H9 (cell line): ENCODE results near the gene RWDD4. TPM values are rescaled to one million over a fixed set of nuclear protein-coding genes. Genes with fewer than 3 reads are reported as not detected.

Experiments used
- DNase-seq: peaks from one replicate; pipeline ENCODE4 v3.0.0-alpha.2; 2017
- H2AFZ ChIP-seq: one replicate; pipeline ENCODE4 v1.6.1; 2013; ENCODE audit warnings: mild to moderate bottlenecking, low read length, control low read depth, moderate library complexity
- H2AK5ac ChIP-seq: 2 replicates; pipeline ENCODE4 v1.6.1; 2013; ENCODE audit warnings: low read length, control low read depth, mixed read lengths; ENCODE audit not compliant: insufficient read length
- H2BK120ac ChIP-seq: one replicate; pipeline ENCODE4 v1.6.1; 2013; ENCODE audit warnings: low read depth, mild to moderate bottlenecking, low read length, control low read depth, inconsistent platforms; ENCODE audit not compliant: poor library complexity, severe bottlenecking
- H2BK12ac ChIP-seq: 2 replicates; pipeline ENCODE4 v1.6.1; 2013; ENCODE audit warnings: low read length, control low read depth, mixed read lengths, low read depth; ENCODE audit not compliant: insufficient read length
- H2BK15ac ChIP-seq: 2 replicates; pipeline ENCODE4 v1.6.1; 2013; ENCODE audit warnings: low read depth, low read length, control low read depth
- H2BK20ac ChIP-seq: one replicate; pipeline ENCODE4 v1.6.1; 2013; ENCODE audit warnings: low read depth, mild to moderate bottlenecking, low read length, control low read depth, inconsistent platforms; ENCODE audit not compliant: poor library complexity, severe bottlenecking
- H2BK5ac ChIP-seq: 2 replicates; pipeline ENCODE4 v1.6.1; 2013; ENCODE audit warnings: low read length, control low read depth, mixed read lengths; ENCODE audit not compliant: insufficient read length
- H3K14ac ChIP-seq: 2 replicates; pipeline ENCODE4 v1.6.1; 2013; ENCODE audit warnings: low read length, control low read depth; ENCODE audit not compliant: insufficient read depth
- H3K18ac ChIP-seq: 2 replicates; pipeline ENCODE4 v1.6.1; 2013; ENCODE audit warnings: low read depth, mild to moderate bottlenecking, mixed read lengths, low read length, control low read depth; ENCODE audit not compliant: insufficient read length
- H3K23ac ChIP-seq: 2 replicates; pipeline ENCODE4 v1.6.1; 2013; ENCODE audit warnings: low read length, control low read depth, mixed read lengths, low read depth; ENCODE audit not compliant: insufficient read length
- H3K23me2 ChIP-seq: 2 replicates; pipeline ENCODE4 v1.6.1; 2013; ENCODE audit warnings: low read depth, mild to moderate bottlenecking, mixed read lengths, low read length, control low read depth; ENCODE audit not compliant: insufficient read length, poor library complexity, severe bottlenecking
- H3K27ac ChIP-seq: 2 replicates; pipeline ENCODE4 v1.5.1; 2013; ENCODE audit warnings: low read length, control low read depth, mixed read lengths, low read depth; ENCODE audit not compliant: insufficient read length
- H3K27me3 ChIP-seq: 2 replicates; pipeline ENCODE4 v1.6.1; 2013; ENCODE audit warnings: low read length, control low read depth, inconsistent platforms; ENCODE audit not compliant: insufficient read depth
- H3K4ac ChIP-seq: 2 replicates; pipeline ENCODE4 v1.6.1; 2013; ENCODE audit warnings: low read depth, mild to moderate bottlenecking, control low read depth, inconsistent platforms, low read length, moderate library complexity
- H3K4me1 ChIP-seq: 2 replicates; pipeline ENCODE4 v1.6.1; 2013; ENCODE audit warnings: low read length, control low read depth, inconsistent platforms; ENCODE audit not compliant: insufficient read depth
- H3K4me2 ChIP-seq: 2 replicates; pipeline ENCODE4 v1.6.1; 2013; ENCODE audit warnings: low read length, control low read depth, mixed read lengths; ENCODE audit not compliant: insufficient read length, insufficient read depth
- H3K56ac ChIP-seq: 2 replicates; pipeline ENCODE4 v1.6.1; 2013; ENCODE audit warnings: low read depth, mild to moderate bottlenecking, mixed read lengths, low read length, control low read depth; ENCODE audit not compliant: insufficient read length
- H3K79me1 ChIP-seq: 2 replicates; pipeline ENCODE4 v1.6.1; 2013; ENCODE audit warnings: low read depth, mild to moderate bottlenecking, moderate library complexity, low read length, control low read depth, inconsistent platforms; ENCODE audit not compliant: insufficient read depth, poor library complexity, severe bottlenecking
- H3K79me2 ChIP-seq: 2 replicates; pipeline ENCODE4 v1.6.1; 2013; ENCODE audit warnings: low read length, control low read depth, inconsistent platforms; ENCODE audit not compliant: insufficient read depth
- H3K9ac ChIP-seq: 2 replicates; pipeline ENCODE4 v1.6.1; 2013; ENCODE audit warnings: low read length, control low read depth, mixed read lengths; ENCODE audit not compliant: insufficient read length; ENCODE audit errors: extremely low read depth
- H3K9me3 ChIP-seq: one replicate; pipeline ENCODE4 v1.6.1; 2013; ENCODE audit warnings: low read depth, low read length, inconsistent platforms; ENCODE audit not compliant: control insufficient read depth
- H3T11ph ChIP-seq: one replicate; pipeline ENCODE4 v1.6.1; 2013; ENCODE audit warnings: mild to moderate bottlenecking, low read length, control low read depth, inconsistent platforms
- H4K20me1 ChIP-seq: one replicate; pipeline ENCODE4 v1.6.1; 2013; ENCODE audit not compliant: control insufficient read depth, insufficient read length, insufficient read depth
- H4K5ac ChIP-seq: 2 replicates; pipeline ENCODE4 v1.6.1; 2013; ENCODE audit warnings: low read depth, mild to moderate bottlenecking, mixed read lengths, low read length, control low read depth; ENCODE audit not compliant: insufficient read length
- H4K8ac ChIP-seq: replicated peaks from 2 replicates; pipeline ENCODE4 v1.6.1; 2013; ENCODE audit warnings: low read length, control low read depth, mixed read lengths, low read depth; ENCODE audit not compliant: insufficient read length
- H4K91ac ChIP-seq: 2 replicates; pipeline ENCODE4 v1.6.1; 2013; ENCODE audit warnings: low read depth, mild to moderate bottlenecking, moderate library complexity, mixed read lengths, low read length, control low read depth; ENCODE audit not compliant: insufficient read length
- H3K27ac Mint-ChIP-seq, 3 experiments: 2 replicates in 2 of 3; 3 replicates in 1 of 3; pipeline ENCODE4 v1.8.0; 2020 to 2021; ENCODE audit warnings: mixed read lengths in 3 of 3, mild to moderate bottlenecking in 1 of 3, moderate library complexity in 1 of 3
- H3K27me3 Mint-ChIP-seq: 2 replicates; pipeline ENCODE4 v1.8.0; 2021; ENCODE audit warnings: low read depth, mild to moderate bottlenecking, moderate library complexity, mixed read lengths
- H3K36me3 Mint-ChIP-seq, 3 experiments: 2 replicates in 2 of 3; 3 replicates in 1 of 3; pipeline ENCODE4 v1.8.0; 2020 to 2021; ENCODE audit warnings: low read depth in 3 of 3, mixed read lengths in 3 of 3; ENCODE audit not compliant: insufficient read depth in 1 of 3
- H3K4me1 Mint-ChIP-seq, 2 experiments: 2 replicates each; pipeline ENCODE4 v1.8.0; 2020; ENCODE audit warnings: mixed read lengths in 2 of 2
- H3K4me3 Mint-ChIP-seq, 2 experiments: 2 replicates in 1 of 2; 3 replicates in 1 of 2; pipeline ENCODE4 v1.8.0; 2020 to 2021; ENCODE audit warnings: mild to moderate bottlenecking in 2 of 2, mixed read lengths in 2 of 2, moderate library complexity in 1 of 2
- H3K9me3 Mint-ChIP-seq, 2 experiments: 2 replicates in 1 of 2; 3 replicates in 1 of 2; pipeline ENCODE4 v1.8.0; 2020; ENCODE audit warnings: mild to moderate bottlenecking in 2 of 2, mixed read lengths in 2 of 2, moderate library complexity in 1 of 2
- CTCF ChIP-seq: fragments of 200-600 bp; sonication (generic); conservative IDR thresholded peaks from 3 replicates; pipeline ENCODE4 v1.8.0; 2021; ENCODE audit warnings: antibody characterized with exemption, mild to moderate bottlenecking
- WGBS: extraction: QIAGEN DNeasy Blood & Tissue Kit; methylation state at CpG from one replicate; pipeline ENCODE4 v1.1.7; 2013; ENCODE audit warnings: missing lambda C conversion rate, low lambda C conversion rate, mixed read lengths; ENCODE audit not compliant: insufficient read length; ENCODE audit errors: extremely low coverage; 5-methylcytosine and 5-hydroxymethylcytosine counted together
- total RNA-seq: library from RNA; stranded (reverse); gene quantifications from 2 replicates; pipeline ENCODE4 v1.2.1, GENCODE V29; 2021

The RWDD4 gene
- total RNA-seq, 1 experiment from 2014 or later, result 17.8 TPM

- Mint-ChIP-seq H3K4me1 (peaks cover 29 to 33% of the 10 kb centered on the region in 2 experiments), H3K27ac (peak overlapping the region in 1 of 3 experiments; percentile 32; a peak in 1 of 7 replicates), H3K4me3 (no peak overlapping the region), H3K9me3 (no peaks in the 10 kb centered on the region), H3K27me3 (no peaks in the 10 kb centered on the region), H3K36me3 (peaks cover 0 to 9% (median 3%) of the 10 kb centered on the region in 3 experiments; a peak in 3 of 7 replicates)
- Histone ChIP-seq H3K79me2 (no peaks in the 10 kb centered on the region), H3K79me1 (no peaks in the 10 kb centered on the region), H3K18ac (no peak overlapping the region), H2BK15ac (no peak overlapping the region), H3K4ac (no peak overlapping the region), H2BK120ac (no peak overlapping the region), H3K4me1 (no peaks in the 10 kb centered on the region; the same call in 1 of the 2 replicates), H4K91ac (no peak overlapping the region), H3K23me2 (no peaks in the 10 kb centered on the region), H4K5ac (no peak overlapping the region), H2AK5ac (no peak overlapping the region), H3K56ac (no peak overlapping the region), H3K27me3 (no peaks in the 10 kb centered on the region), H3K27ac (no peak overlapping the region), H3K9ac (no peak overlapping the region), H4K8ac (no peak overlapping the region), H2BK20ac (no peak overlapping the region), H2BK12ac (no peak overlapping the region), H3K23ac (no peak overlapping the region), H4K20me1 (no peaks in the 10 kb centered on the region), H3T11ph (no peak overlapping the region), H2BK5ac (no peak overlapping the region), H2AFZ (no peak overlapping the region), H3K14ac (no peak overlapping the region), H3K4me2 (no peak overlapping the region), H3K9me3 (no peaks in the 10 kb centered on the region)
- no peak for DNase-seq
- no peak for TF ChIP-seq CTCF
- WGBS, result no CpG with 5 or more reads among the region's 5 CpGs
These were observed 20.5 kb downstream of the RWDD4 start for GRCh38 chr4:183638436-183638835.
